Measurements from ENCODE around the gene ADAMTSL1.

Gene ADAMTSL1

DNA sequence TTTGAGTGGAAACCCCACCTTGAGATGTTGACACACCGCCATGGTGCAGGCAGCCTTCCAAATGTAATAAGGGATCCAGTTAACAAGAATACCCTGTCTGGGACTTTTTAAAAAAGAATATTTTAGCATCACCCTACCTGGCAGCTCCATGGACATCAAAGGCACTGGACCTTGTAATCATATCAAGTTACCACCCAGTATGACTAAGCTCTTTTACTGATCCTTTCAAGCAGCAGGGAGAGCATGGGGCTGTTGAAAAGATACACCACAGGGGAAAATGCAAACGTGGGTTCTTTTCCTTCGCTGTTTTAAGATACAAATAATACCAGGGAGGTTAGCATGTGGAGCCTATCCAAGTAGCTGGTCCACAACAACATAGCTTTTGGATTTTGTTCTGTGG is 347.8 kb downstream of the ADAMTSL1 start:
- Mint-ChIP-seq H3K4me3 (no peak overlapping the region), H3K4me1 (ENCODE audit: low read depth) (peaks cover 8% of the 10 kb centered on the region), H3K27me3 (ENCODE audit: low read depth) (no peaks in the 10 kb centered on the region), H3K27ac (no peak overlapping the region), H3K9me3 (no peaks in the 10 kb centered on the region), H3K36me3 (ENCODE audit: low read depth) (no peaks in the 10 kb centered on the region)
- no peak for DNase-seq (ENCODE audit: low spot score)

GRCh38 chr9:18822850-18823249 is 348.9 kb downstream of the ADAMTSL1 start:
- Mint-ChIP-seq H3K4me3 (no peak overlapping the region), H3K9me3 (no peaks in the 10 kb centered on the region), H3K36me3 (ENCODE audit: low read depth) (no peaks in the 10 kb centered on the region), H3K27me3 (ENCODE audit: low read depth) (no peaks in the 10 kb centered on the region), H3K4me1 (ENCODE audit: low read depth) (peaks cover 8% of the 10 kb centered on the region), H3K27ac (no peak overlapping the region)
- DNase-seq (ENCODE audit: low spot score) = no peak

GRCh38 chr9:18824095-18824666 is 350.2 kb downstream of the ADAMTSL1 start:
- no peak for DNase-seq (ENCODE audit: low spot score)

DNA sequence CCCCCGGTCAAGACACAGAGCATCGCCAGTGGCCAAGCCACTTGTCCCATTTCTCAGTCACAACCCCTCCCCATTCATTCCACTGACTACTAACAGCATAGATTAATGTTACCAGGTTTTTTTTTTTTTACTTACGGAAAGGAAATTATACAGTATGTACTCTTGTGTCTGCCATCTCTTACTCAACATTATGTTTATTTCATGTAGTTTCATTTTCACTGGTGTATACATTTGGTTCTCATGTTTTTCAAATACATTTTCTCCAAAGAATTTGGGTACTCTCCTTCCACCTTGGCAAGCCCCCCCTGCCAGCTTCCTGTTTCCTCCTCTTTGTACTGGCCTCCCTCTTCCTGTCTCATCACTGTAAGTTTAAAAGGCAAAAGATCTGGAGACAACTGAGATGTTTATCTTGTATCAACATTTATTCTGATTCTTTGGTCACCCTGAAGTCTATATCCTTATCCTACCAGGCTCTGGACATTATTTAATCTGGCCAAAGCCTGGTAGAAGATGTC is 351.8 kb downstream of the ADAMTSL1 start:
- Mint-ChIP-seq H3K9me3 (no peaks in the 10 kb centered on the region), H3K27ac (peak overlapping the region; percentile 20), H3K36me3 (ENCODE audit: low read depth) (no peaks in the 10 kb centered on the region), H3K4me3 (peak overlapping the region; percentile 58), H3K4me1 (ENCODE audit: low read depth) (peaks cover 8% of the 10 kb centered on the region), H3K27me3 (ENCODE audit: low read depth) (no peaks in the 10 kb centered on the region)
- DNase-seq (ENCODE audit: low spot score) = no peak

More at GRCh38 chr9:18824095-18824666, 350.2 kb downstream of the ADAMTSL1 start:
- H3K27ac Mint-ChIP-seq = no peak overlapping the region
- H3K4me1 Mint-ChIP-seq (ENCODE audit: low read depth) = peaks cover 8% of the 10 kb centered on the region
- H3K4me3 Mint-ChIP-seq = no peak overlapping the region
- H3K9me3 Mint-ChIP-seq = no peaks in the 10 kb centered on the region
- no peaks in the 10 kb centered on the region for H3K27me3 Mint-ChIP-seq (ENCODE audit: low read depth)
- H3K36me3 Mint-ChIP-seq (ENCODE audit: low read depth) = no peaks in the 10 kb centered on the region

GRCh38 chr9:18826248-18826647 is 352.3 kb downstream of the ADAMTSL1 start:
- Mint-ChIP-seq H3K36me3 (ENCODE audit: low read depth) (no peaks in the 10 kb centered on the region), H3K9me3 (no peaks in the 10 kb centered on the region), H3K27me3 (ENCODE audit: low read depth) (no peaks in the 10 kb centered on the region), H3K4me1 (ENCODE audit: low read depth) (peaks cover 8% of the 10 kb centered on the region), H3K4me3 (no peak overlapping the region), H3K27ac (no peak overlapping the region)
- DNase-seq (ENCODE audit: low spot score) = no peak

DNA sequence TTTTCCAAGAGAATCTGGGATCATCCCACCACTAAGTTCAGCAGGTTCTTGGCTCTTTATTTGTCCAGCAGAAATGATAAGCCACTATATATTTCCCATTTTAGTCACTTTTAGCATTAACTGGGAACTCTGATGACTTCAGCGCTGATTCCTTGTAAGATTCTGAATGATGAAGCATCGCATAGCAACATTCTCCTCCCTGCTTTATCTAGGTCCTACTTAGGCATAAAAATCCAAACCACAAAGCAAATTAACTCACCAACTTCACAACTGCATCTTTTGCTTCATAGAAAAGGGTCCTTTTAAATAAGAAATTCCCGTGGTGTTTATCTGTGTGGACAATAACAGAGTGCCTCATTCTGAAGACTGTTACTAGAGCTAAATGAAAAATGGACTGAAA is 355.1 kb downstream of the ADAMTSL1 start:
- Mint-ChIP-seq H3K27ac (no peak overlapping the region), H3K9me3 (no peaks in the 10 kb centered on the region), H3K4me1 (ENCODE audit: low read depth) (peaks cover 8% of the 10 kb centered on the region), H3K27me3 (ENCODE audit: low read depth) (no peaks in the 10 kb centered on the region), H3K36me3 (ENCODE audit: low read depth) (no peaks in the 10 kb centered on the region), H3K4me3 (no peak overlapping the region)
- DNase-seq (ENCODE audit: low spot score) = no peak

- no peaks in the 10 kb centered on the region for H3K9me3 Mint-ChIP-seq
- H3K4me1 Mint-ChIP-seq (ENCODE audit: low read depth) = peaks cover 8% of the 10 kb centered on the region
- no peaks in the 10 kb centered on the region for H3K27me3 Mint-ChIP-seq (ENCODE audit: low read depth)
- H3K36me3 Mint-ChIP-seq (ENCODE audit: low read depth) = no peaks in the 10 kb centered on the region
- no peak for DNase-seq (ENCODE audit: low spot score)
- H3K4me3 Mint-ChIP-seq = no peak overlapping the region
- no peak overlapping the region for H3K27ac Mint-ChIP-seq
Observed at GRCh38 chr9:18829873-18830272, 355.9 kb downstream of the ADAMTSL1 start.

DNA sequence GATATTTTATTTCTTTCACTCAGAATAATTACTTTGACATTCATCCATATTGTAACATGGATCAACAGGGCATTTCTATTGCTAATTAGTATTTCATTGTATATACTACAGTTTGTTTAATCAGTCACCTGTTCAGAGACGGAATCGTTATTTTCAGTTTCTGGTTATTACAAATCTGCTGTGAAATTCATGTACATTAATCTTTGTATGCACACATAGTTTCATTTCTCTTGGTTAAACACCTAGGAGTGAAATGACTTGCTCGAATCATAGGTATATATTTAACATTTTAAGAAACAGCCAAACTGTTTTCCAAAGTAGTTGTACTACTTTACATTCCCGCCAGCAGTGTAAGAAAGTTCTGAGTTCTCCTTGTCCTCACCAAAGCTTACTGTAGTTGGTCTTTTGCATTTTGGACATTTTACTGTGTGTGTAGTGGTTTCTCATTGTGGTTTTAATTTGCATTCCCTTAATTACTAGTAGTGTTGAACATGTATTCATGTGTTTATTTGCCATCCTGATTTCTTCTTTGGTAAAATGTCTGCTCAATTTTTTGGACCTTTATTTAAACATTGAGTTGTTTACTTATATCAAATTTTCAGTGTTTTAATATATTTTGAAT is 360.9 kb downstream of the ADAMTSL1 start:
- H3K36me3 Mint-ChIP-seq (ENCODE audit: low read depth) = no peaks in the 10 kb centered on the region
- no peak overlapping the region for H3K27ac Mint-ChIP-seq
- H3K4me3 Mint-ChIP-seq = no peak overlapping the region
- no peak for DNase-seq (ENCODE audit: low spot score)
- no peaks in the 10 kb centered on the region for H3K9me3 Mint-ChIP-seq
- H3K4me1 Mint-ChIP-seq (ENCODE audit: low read depth) = no peaks in the 10 kb centered on the region
- peaks cover 4% of the 10 kb centered on the region for H3K27me3 Mint-ChIP-seq (ENCODE audit: low read depth)

DNA sequence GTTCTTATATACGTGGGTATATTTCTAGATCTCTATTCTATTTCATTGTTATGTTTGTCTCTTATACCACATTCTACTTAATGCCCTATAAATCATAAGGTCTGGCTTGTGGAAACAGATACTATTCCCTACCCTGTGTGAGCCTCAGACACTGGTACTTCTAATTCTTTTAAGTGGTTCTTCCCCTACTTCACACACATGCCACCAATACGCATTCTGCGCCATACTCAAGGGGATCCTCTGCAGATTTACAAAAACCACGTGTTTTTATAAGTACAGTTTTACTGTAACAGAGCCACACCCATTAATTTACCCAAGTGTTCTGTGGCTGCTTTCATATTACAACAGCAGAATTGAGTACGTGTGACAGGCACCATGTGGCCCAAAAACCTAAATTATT is 363.4 kb downstream of the ADAMTSL1 start:
- H3K4me1 Mint-ChIP-seq (ENCODE audit: low read depth) = no peaks in the 10 kb centered on the region
- no peaks in the 10 kb centered on the region for H3K9me3 Mint-ChIP-seq
- no peak overlapping the region for H3K4me3 Mint-ChIP-seq
- H3K36me3 Mint-ChIP-seq (ENCODE audit: low read depth) = no peaks in the 10 kb centered on the region
- peaks cover 4% of the 10 kb centered on the region for H3K27me3 Mint-ChIP-seq (ENCODE audit: low read depth)
- H3K27ac Mint-ChIP-seq = no peak overlapping the region
- DNase-seq (ENCODE audit: low spot score) = no peak

DNA sequence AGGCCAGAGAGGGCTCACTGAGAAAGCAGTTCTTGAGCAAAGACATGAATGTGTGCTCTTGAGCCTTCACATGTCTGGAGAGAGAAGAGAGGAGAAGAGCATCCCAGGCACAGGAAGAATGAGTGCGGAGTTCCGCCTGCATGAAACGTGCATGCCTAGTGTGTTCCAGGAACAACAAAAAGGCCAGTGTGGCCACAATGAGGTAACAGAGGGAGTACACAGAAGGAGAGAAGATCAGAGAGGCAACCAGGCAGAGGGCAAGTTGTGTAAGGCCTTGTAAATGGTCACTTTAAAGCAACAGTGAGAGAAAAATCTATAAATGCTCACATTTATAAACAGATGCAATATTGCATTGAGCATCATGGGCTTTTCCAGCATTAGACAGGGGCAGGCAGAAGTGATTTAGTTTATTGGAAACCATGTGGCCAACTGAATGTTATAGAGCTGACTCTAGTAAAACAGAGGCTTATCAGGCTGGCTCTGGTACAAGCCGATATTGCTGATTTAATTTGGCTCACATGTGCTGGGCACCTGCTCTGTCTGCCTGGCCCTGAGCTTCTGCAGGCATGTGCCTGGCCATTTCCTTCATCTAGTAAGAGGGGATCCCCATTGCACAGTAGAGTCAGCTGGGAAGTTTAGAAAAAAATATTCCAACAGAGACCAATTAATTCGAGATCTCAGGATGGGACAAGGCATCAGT is 373.8 kb downstream of the ADAMTSL1 start:
- no peak overlapping the region for H3K4me3 Mint-ChIP-seq
- no peaks in the 10 kb centered on the region for H3K27me3 Mint-ChIP-seq (ENCODE audit: low read depth)
- H3K9me3 Mint-ChIP-seq = no peaks in the 10 kb centered on the region
- H3K27ac Mint-ChIP-seq = no peak overlapping the region
- no peaks in the 10 kb centered on the region for H3K36me3 Mint-ChIP-seq (ENCODE audit: low read depth)
- no peak for DNase-seq (ENCODE audit: low spot score)
- no peaks in the 10 kb centered on the region for H3K4me1 Mint-ChIP-seq (ENCODE audit: low read depth)

DNA sequence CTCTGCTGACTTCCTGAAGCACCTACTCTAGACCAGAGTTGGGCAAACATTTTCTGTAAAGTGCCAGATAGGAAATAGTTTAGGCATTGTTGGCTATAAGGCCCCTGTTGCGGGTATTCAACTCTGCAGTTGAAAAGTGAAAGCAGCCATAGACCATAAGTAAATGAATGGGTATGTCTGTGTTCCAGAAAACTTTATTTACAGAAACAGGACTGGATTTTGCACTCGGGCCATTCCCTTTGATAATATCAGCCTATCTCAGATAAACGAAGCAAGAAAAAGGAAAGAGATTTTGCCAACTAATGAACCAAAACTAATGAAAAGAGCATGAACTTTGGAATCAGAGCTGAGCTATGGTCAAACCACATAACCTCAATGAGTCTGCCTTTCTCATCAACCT is 374.7 kb downstream of the ADAMTSL1 start:
- H3K9me3 Mint-ChIP-seq = no peaks in the 10 kb centered on the region
- H3K27ac Mint-ChIP-seq = no peak overlapping the region
- H3K4me1 Mint-ChIP-seq (ENCODE audit: low read depth) = no peaks in the 10 kb centered on the region
- DNase-seq (ENCODE audit: low spot score) = no peak
- H3K36me3 Mint-ChIP-seq (ENCODE audit: low read depth) = no peaks in the 10 kb centered on the region
- no peak overlapping the region for H3K4me3 Mint-ChIP-seq
- H3K27me3 Mint-ChIP-seq (ENCODE audit: low read depth) = no peaks in the 10 kb centered on the region

GRCh38 chr9:18849270-18849669 is 375.3 kb downstream of the ADAMTSL1 start:
- H3K27me3 Mint-ChIP-seq (ENCODE audit: low read depth) = no peaks in the 10 kb centered on the region
- H3K4me3 Mint-ChIP-seq = no peak overlapping the region
- H3K4me1 Mint-ChIP-seq (ENCODE audit: low read depth) = no peaks in the 10 kb centered on the region
- H3K9me3 Mint-ChIP-seq = no peaks in the 10 kb centered on the region
- H3K27ac Mint-ChIP-seq = no peak overlapping the region
- no peak for DNase-seq (ENCODE audit: low spot score)
- no peaks in the 10 kb centered on the region for H3K36me3 Mint-ChIP-seq (ENCODE audit: low read depth)

DNA sequence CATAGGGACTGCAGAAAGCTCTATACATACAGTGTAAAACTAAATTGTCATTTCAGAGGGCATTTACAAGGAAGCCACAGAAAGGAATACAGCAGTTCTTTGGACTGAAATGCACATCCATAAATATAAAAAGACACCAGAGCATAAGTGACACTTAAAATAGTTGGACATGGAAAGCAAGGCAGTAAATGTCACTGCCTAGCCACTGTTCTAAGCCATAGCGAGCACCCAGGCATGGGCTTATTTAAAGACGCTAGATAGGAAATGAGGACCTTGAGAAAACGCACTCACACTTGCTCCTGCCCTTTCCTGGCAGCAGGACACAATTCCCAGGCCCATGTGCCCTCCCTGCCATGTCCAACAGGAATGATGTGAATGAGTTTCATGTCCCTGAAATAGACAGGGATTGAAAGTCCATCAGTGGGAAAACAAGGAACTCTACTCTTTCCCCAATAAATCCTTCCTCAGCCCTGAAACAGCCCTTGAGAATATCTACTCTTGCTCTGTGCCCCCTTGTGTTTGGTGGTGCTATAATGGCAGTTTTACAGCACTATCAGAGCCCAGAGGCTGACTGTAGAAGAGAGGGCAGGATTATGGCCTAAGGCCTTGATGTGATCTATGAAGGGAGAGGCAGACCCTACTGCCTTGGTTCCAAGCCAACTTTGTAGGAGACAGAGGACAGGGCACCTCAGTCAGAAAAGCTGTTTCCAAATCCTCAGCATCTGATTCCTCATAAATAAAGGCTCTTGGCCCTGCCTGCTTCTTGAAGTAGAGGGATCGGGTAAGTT is 376.1 kb downstream of the ADAMTSL1 start:
- no peaks in the 10 kb centered on the region for H3K4me1 Mint-ChIP-seq (ENCODE audit: low read depth)
- no peaks in the 10 kb centered on the region for H3K27me3 Mint-ChIP-seq (ENCODE audit: low read depth)
- H3K36me3 Mint-ChIP-seq (ENCODE audit: low read depth) = no peaks in the 10 kb centered on the region
- no peak overlapping the region for H3K27ac Mint-ChIP-seq
- no peak for DNase-seq (ENCODE audit: low spot score)
- H3K4me3 Mint-ChIP-seq = no peak overlapping the region
- H3K9me3 Mint-ChIP-seq = no peaks in the 10 kb centered on the region
